Uterus (tissue), 2 donors: ENCODE data around the gene TTC7B.

ENCODE experiments used
- CTCF ChIP-seq, 4 experiments: fragments of 200-600 bp in 2 of 4; fragments of 450-650 bp in 2 of 4; sonication (generic) in 2 of 4; IDR thresholded peaks; one replicate each; pipeline ENCODE4 v1.5.1; 2016 to 2019; ENCODE audit warnings: antibody characterized with exemption in 4 of 4, mild to moderate bottlenecking in 2 of 4, moderate library complexity in 1 of 4
- POLR2A ChIP-seq, 2 donors: fragments of 450-650 bp; IDR thresholded peaks; one replicate each; pipeline ENCODE4 v1.6.1; 2016; ENCODE audit warnings: antibody characterized with exemption in 2 of 2, mild to moderate bottlenecking in 1 of 2, moderate library complexity in 1 of 2

GRCh38 chr14:90597961-90598360 is 218.3 kb downstream of the TTC7B start:
- no peak for TF ChIP-seq CTCF (IDR thresholded peaks at IDR 0.05)
- TF ChIP-seq POLR2A (IDR thresholded peaks at IDR 0.05): no peak
